ENCODE results near the gene SPARC. TPM values are rescaled to one million over a fixed set of nuclear protein-coding genes. Genes with fewer than 3 reads are reported as not detected.

The SPARC gene
- total RNA-seq, 1 experiment from 2014 or later: not detected

DNA sequence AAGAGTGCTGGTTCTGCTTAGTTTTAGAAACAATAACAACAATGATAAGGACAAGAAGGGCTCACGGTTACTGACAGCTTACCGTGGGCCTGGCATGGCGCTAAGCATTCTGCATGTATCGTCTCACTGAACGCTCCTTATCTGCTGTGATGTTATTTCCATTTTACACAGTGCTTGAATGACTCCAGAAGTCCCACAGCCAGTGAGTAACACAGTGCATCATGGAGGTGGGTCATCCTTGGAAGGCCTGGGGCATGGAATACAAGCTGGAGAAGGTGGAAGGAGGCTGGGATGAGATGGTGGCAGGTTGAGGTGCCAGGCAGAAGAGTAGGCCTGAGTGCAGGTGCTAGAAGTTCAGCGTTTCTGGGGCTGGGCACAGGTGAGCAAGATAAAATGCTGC lies 59.1 kb downstream of the SPARC start:
- CTCF ChIA-PET: no interaction called here
- no peak for TF ChIP-seq CTCF (IDR thresholded peaks at IDR 0.05; ENCODE audit: unreplicated experiment)
- H3K4me1 Mint-ChIP-seq (ENCODE audit: low read depth, unreplicated experiment): peaks cover 11% of the 10 kb centered on the region
- no peaks in the 10 kb centered on the region for H3K9me3 Mint-ChIP-seq (ENCODE audit: low read depth, unreplicated experiment)
- no TSS peak for BruUV-seq (replicated peaks)
- H3K4me3 Mint-ChIP-seq (ENCODE audit: low read depth, unreplicated experiment): no peak overlapping the region
- H3K27ac Mint-ChIP-seq (ENCODE audit: unreplicated experiment): no peak overlapping the region
- H3K36me3 Mint-ChIP-seq (ENCODE audit: insufficient read depth, unreplicated experiment): no peaks in the 10 kb centered on the region
- no peak for DNase-seq
- H3K27me3 Mint-ChIP-seq (ENCODE audit: unreplicated experiment): peaks cover 98% of the 10 kb centered on the region
- intact Hi-C loops (cut with micrococcal nuclease; ENCODE audit: unreplicated experiment): no loop called here

GRCh38 chr5:151625285-151625684 lies 61.4 kb downstream of the SPARC start:
- no peaks in the 10 kb centered on the region for H3K9me3 Mint-ChIP-seq (ENCODE audit: low read depth, unreplicated experiment)
- H3K4me3 Mint-ChIP-seq (ENCODE audit: low read depth, unreplicated experiment): no peak overlapping the region
- CTCF ChIA-PET: no interaction called here
- intact Hi-C loops (cut with micrococcal nuclease; ENCODE audit: unreplicated experiment): no loop called here
- DNase-seq: no peak
- H3K36me3 Mint-ChIP-seq (ENCODE audit: insufficient read depth, unreplicated experiment): no peaks in the 10 kb centered on the region
- H3K4me1 Mint-ChIP-seq (ENCODE audit: low read depth, unreplicated experiment): peaks cover 11% of the 10 kb centered on the region
- H3K27ac Mint-ChIP-seq (ENCODE audit: unreplicated experiment): no peak overlapping the region
- no TSS peak for BruUV-seq (replicated peaks)
- H3K27me3 Mint-ChIP-seq (ENCODE audit: unreplicated experiment): peaks cover 98% of the 10 kb centered on the region
- no peak for TF ChIP-seq CTCF (IDR thresholded peaks at IDR 0.05; ENCODE audit: unreplicated experiment)

DNA sequence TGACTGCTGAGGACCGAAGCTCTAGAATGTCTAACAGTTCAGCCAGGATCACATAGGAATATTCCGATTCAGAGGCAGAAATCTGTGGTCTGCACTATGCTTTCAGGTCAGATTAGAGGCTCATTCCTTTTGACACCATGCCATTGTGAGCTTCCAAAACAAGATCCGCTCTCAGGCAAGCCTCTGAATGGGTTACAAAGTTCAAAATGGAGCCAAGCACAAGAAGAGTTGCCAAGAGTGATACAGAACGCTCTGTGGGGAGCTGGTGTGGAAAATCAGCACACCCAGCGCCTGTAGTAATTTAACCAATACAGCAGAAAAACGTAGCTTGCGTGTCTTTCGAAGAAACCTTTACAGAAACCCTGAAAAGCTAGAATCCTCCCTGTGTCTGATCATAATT lies 62.2 kb downstream of the SPARC start:
- BruUV-seq (replicated peaks): no TSS peak
- TF ChIP-seq CTCF (IDR thresholded peaks at IDR 0.05; ENCODE audit: unreplicated experiment): no peak
- H3K27ac Mint-ChIP-seq (ENCODE audit: unreplicated experiment): no peak overlapping the region
- no peak overlapping the region for H3K4me3 Mint-ChIP-seq (ENCODE audit: low read depth, unreplicated experiment)
- H3K36me3 Mint-ChIP-seq (ENCODE audit: insufficient read depth, unreplicated experiment): no peaks in the 10 kb centered on the region
- H3K27me3 Mint-ChIP-seq (ENCODE audit: unreplicated experiment): peaks cover 98% of the 10 kb centered on the region
- DNase-seq: no peak
- no peaks in the 10 kb centered on the region for H3K9me3 Mint-ChIP-seq (ENCODE audit: low read depth, unreplicated experiment)
- CTCF ChIA-PET: interaction anchor here (1.2 kb wide), 1 partner anchor 12 kb away, joined by 3 read pairs; no protein-coding TSS in a partner anchor
- H3K4me1 Mint-ChIP-seq (ENCODE audit: low read depth, unreplicated experiment): peaks cover 3% of the 10 kb centered on the region
- intact Hi-C loops (cut with micrococcal nuclease; ENCODE audit: unreplicated experiment): no loop called here

GRCh38 chr5:151622367-151623088 lies 64.2 kb downstream of the SPARC start:
- peaks cover 86% of the 10 kb centered on the region for H3K27me3 Mint-ChIP-seq (ENCODE audit: unreplicated experiment)
- CTCF ChIA-PET: no interaction called here
- BruUV-seq (replicated peaks): no TSS peak
- no peak overlapping the region for H3K4me3 Mint-ChIP-seq (ENCODE audit: low read depth, unreplicated experiment)
- no peaks in the 10 kb centered on the region for H3K9me3 Mint-ChIP-seq (ENCODE audit: low read depth, unreplicated experiment)
- DNase-seq: no peak
- TF ChIP-seq CTCF (IDR thresholded peaks at IDR 0.05; ENCODE audit: unreplicated experiment): no peak
- no peaks in the 10 kb centered on the region for H3K36me3 Mint-ChIP-seq (ENCODE audit: insufficient read depth, unreplicated experiment)
- peaks cover 5% of the 10 kb centered on the region for H3K4me1 Mint-ChIP-seq (ENCODE audit: low read depth, unreplicated experiment)
- intact Hi-C loops (cut with micrococcal nuclease; ENCODE audit: unreplicated experiment): no loop called here
- H3K27ac Mint-ChIP-seq (ENCODE audit: unreplicated experiment): no peak overlapping the region
